ENCODE data around the gene LGMN.

DNA sequence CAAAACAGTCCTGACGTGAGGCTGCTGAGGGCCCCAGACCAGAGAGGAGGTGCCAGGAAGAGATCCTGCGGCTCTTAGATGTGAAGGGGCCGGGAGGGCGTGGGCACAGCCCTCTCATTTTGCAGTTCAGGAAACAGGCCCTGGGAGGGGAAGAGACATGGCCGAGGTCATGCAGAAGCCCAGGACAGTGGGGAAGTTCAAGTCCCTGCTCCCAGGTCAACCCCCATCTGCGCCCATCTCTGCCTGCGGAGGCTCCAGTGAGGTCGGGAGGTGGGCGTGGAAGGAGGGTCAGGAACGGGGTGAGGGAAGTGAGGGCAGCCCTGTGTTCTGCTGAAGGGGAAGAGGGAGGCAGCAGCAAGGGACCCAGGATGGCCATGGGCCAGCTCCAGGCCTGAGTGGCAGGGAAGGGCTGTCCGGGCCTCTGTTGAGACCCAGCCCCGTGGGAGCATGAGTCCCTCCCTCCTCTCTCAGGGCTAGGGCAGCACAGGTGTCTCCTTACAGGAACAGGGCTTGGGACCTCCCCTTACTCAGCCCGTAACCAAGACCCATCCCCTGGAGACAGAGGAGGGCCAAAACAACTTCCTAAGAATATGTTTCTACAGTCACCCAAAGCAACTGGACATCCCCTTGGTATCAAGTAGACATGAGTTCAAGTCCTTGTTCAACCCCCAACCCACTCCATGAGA, 90.8 kb downstream of the LGMN start:
- TF ChIP-seq SUZ12 (IDR thresholded peaks at IDR 0.05; ENCODE audit: extremely low read depth, insufficient read depth, insufficient read length) (no peak), ZNF274 (IDR thresholded peaks at IDR 0.05; ENCODE audit: low read depth, low read length) (no peak), YY1 (IDR thresholded peaks at IDR 0.05; ENCODE audit: insufficient read depth, insufficient read length) (no peak)

Data from NT2/D1 (cell line).